HG02885 (cell line): ENCODE measurements around the gene UBE2L3.
A peak's percentile ranks its signal among the peaks of the same experiment; 100 is the strongest.
"Not testable (repeated sequence)": the region's sequence is repeated elsewhere in the genome, so short reads cannot be mapped to it uniquely, and the experiment has no call there.

ENCODE experiments used
- ATAC-seq: cut with Tn5 transposase; IDR thresholded peaks from one replicate; pipeline ENCODE4 v1.9.1; 2021; ENCODE audit warnings: mild to moderate bottlenecking; ENCODE audit not compliant: unreplicated experiment, poor library complexity

UBE2L3 gene

DNA sequence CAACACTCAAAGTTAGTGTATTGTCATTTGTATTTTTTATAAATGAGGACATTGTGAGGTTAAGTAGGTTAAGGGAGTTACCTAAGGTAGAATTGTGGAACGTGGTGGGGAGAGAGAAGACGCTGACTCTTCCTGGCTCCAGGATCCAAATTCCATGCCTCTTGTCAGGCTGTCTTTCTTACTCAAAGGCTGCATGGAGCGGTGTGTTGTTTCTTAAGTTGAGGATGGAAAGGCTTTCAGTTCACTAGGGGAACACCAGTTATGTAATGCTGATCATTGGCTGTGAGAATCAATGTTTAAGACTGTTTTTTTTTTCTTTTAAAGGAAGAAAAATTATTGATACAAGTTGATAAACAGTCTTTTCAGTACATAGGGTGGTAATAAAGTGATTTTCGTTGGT lies 2.9 kb downstream of the UBE2L3 start:
- ATAC-seq: no peak

- no peak for ATAC-seq
Observed at GRCh38 chr22:21571679-21572078, 4.2 kb downstream of the UBE2L3 start.

DNA sequence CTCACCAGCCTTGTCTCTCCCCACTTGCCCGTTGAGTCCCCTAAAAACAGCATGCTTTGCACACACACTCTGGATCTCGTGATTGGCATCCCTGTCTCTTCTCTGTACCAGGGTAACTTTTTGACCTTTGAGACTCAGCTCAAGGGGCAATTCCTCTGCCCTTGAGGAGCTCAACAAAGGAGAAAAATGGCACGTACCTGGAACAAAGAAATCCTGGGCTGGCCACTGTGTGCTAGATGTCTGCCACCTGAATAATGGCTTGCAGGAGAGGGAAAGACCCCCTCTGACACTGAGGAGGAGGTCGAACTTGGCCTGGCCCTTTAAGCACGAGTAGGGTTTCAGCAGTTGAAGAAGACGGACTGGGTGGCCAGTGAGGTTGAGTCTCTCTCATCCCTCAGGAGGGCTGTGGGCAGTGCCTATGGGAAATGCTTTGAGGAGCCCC lies 5.8 kb downstream of the UBE2L3 start:
- no peak for ATAC-seq

- ATAC-seq: no peak
Observed at GRCh38 chr22:21573750-21574494, 6.4 kb downstream of the UBE2L3 start.

- ATAC-seq: no peak
Observed at GRCh38 chr22:21579474-21579851, 11.9 kb downstream of the UBE2L3 start.

- not testable (repeated sequence) for ATAC-seq
Observed at GRCh38 chr22:21580623-21581007, 13.1 kb downstream of the UBE2L3 start.

- ATAC-seq: not testable (repeated sequence)
Observed at GRCh38 chr22:21581009-21581713, 13.6 kb downstream of the UBE2L3 start.

- ATAC-seq: no peak
Observed at GRCh38 chr22:21582801-21583740, 15.6 kb downstream of the UBE2L3 start.

DNA sequence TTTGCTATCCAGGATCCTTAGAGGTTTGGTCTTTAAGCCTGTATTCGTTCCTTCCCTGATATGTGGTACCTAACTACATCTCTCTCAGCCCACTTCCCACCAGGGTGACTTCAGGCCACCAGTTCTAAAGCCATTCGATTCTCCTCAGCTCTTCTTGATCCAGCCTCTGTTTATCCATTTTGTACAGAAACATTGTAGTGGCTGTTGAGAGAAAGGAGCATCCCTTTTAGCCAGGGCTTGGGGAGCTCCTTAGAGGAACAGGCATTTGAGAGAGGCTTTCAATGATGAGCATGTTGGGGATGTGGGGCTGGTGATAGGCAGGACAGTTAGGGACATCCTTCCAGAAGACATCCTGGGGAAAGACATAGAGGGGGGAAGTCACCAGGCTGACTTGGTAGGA lies 17.9 kb downstream of the UBE2L3 start:
- no peak for ATAC-seq

- peak; percentile 88 for ATAC-seq
Observed at GRCh38 chr22:21587803-21588611, 20.5 kb downstream of the UBE2L3 start.

DNA sequence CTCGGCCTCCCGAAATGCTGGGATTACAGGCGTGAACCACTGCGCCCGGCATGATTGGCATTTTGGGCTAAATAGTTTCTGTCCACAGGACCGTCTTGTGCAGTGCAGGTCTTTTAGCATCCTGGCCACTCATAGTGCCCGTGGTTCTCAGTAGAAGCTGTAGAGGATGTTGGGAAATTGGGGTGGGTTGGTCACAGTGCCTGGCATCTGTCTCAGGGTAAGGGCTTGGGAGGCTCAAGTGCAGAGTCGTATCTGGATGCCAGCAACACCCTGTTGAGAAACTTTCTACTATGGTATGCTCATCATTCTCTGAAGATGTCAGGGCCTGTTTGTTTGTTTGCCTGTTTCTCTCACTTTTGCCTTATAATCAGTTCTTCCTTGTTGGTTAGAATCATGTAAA lies 21.9 kb downstream of the UBE2L3 start:
- no peak for ATAC-seq

- ATAC-seq: no peak
Observed at GRCh38 chr22:21590809-21591641, 23.5 kb downstream of the UBE2L3 start.

DNA sequence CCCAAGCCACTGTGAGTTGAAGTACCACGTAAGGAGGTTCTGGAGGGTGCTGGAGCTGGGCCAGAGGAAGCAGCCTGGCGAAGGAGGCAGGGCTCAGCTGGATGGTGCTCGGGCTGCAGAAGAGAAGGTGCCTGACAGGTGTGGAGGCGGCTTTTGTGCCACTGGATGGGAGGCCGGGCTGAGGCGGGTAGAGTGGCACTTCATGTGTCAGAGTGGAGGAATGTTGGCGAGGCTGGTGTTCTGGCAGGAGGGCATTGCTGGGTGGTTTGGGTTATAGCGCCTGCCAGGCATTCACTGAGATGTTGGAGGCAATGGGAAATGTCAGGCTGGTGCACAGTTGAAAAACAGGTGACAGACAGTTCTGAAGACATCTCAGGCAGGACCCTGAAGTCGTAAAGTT lies 24.2 kb downstream of the UBE2L3 start:
- ATAC-seq: no peak

- no peak for ATAC-seq
Observed at GRCh38 chr22:21592422-21592821, 24.9 kb downstream of the UBE2L3 start.

DNA sequence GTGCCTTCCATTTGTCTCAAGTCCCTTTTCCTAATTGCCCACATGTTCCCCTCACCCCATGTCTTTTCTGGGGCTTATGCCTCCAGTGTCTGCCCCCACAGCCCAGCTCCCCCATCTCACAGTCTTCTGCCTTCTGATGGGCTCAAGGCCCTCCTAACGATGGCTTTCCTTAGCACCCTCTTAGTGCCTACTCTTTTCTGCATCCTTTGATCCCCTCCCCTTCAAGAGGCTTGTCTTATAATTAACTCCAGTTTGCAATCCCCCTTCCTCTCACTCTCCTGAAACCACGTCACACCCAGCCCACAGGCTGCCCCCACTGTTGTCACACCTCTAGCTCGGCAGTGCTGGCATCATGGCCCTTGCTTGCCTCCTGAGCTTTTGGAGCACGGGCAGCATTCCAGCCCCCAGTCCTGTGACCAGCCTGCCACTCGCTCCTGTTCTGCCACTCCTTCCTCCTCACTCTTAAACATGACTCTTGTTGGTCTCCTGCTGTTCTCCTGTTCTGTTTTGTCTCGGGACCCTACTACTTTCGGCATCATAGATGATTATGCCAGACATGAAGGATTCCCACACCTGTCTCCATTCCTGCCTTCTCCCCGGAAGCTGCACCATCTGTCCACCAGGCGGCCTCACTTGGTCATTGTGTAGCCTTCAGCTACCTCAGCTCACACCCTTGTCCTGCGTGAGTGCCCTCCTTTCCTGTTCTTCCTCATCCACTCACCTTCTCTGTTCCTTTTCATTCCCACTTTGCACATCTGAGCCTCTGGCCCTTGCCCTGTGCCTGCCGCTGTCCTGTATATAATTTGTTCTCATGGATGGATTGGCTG lies 26.1 kb downstream of the UBE2L3 start:
- ATAC-seq: no peak

DNA sequence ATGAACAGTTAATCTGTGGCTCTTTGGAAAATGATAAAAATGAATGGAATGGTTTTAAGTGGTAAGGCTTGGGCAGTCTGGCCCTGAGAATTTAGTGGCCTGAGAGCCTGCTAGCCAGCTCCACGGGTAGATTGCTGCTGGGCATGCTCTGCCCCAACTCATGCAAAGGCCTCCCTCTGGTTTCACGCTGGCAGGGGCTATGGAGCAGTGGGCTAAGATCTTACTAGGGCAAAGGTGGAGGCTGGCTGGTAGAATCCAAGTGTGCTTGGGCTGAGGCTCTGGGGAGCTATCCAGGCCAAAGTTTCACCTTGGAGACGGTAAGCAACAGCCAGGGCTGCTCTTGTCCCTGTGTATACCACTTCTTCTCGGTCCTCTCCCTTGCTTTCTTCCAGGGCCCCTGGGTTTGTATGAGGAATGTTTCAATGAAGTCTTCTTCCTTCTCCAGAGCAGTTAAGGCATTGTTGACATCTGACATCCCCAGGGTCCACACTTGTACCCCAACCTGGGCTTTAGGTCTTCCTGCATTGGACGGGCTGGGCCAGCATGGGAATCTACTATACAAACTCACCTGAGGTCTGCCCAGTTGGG lies 27.4 kb downstream of the UBE2L3 start:
- no peak for ATAC-seq

- not testable (repeated sequence) for ATAC-seq
Observed at GRCh38 chr22:21596356-21597135, 29.0 kb downstream of the UBE2L3 start.
